Epithelial cell of esophagus (primary cell): ENCODE results near the gene LIG3.
"Not testable (repeated sequence)": the region's sequence is repeated elsewhere in the genome, so short reads cannot be mapped to it uniquely, and the experiment has no call there.

ENCODE experiments used
- DNase-seq: peaks from one replicate; pipeline ENCODE4 v3.0.0; 2010; ENCODE audit warnings: low read depth
- H3K4me3 ChIP-seq: 2 replicates; pipeline ENCODE4 v1.5.1; 2011; ENCODE audit warnings: mild to moderate bottlenecking, low read length, control low read depth
- CTCF ChIP-seq: IDR thresholded peaks from 2 replicates; pipeline ENCODE4 v1.5.1; 2011; ENCODE audit warnings: low read depth, mild to moderate bottlenecking, low read length, control low read depth, inconsistent platforms; ENCODE audit not compliant: insufficient read depth; ENCODE audit errors: missing control alignments

Gene LIG3

DNA sequence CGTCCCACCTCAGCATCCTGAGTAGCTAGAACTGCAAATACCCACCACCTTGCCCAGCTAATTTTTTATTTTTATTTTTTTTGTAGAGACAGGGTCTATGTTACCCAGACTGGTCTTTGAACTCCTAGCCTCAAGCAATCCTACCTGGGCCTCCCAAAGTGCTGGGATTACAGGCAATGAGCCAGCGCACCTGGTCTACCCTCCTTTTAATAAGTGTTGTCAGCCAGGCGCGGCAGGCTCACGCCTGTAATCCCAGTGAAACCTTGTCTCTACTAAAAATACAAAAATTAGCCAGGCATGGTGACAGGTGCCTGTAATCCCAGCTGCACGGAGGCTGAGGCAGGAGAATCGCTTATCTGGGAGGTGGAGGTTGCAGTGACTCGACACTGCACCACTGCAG is 63.9 kb downstream of the LIG3 start:
- no peak overlapping the region for H3K4me3 ChIP-seq
- no peak for TF ChIP-seq CTCF
- DNase-seq: no peak

DNA sequence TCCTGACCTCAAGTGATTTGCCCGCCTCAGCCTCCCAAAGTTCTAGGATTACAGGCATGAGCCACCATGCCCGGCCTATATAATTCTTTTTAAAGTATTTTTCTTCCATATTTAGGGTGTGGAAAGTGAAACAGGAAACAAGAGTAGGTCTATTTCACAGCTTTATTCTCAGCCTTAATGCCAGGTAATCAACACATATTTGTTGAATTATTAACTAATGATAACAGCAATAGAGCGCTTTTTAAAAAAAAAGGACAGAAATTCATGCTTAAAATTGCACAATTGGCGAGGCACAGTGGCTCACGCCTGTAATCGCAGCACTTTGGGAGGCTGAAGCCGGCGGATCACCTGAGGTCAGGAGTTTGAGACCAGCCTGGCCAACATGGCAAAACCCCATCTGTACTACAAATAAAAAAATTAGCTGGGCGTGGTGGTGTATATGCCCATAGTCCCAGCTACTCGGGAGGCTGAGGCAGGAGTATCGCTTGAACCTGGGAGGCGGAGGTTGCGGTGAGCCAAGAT is 65.2 kb downstream of the LIG3 start:
- not testable (repeated sequence) for H3K4me3 ChIP-seq

GRCh38 chr17:35046245-35046644 is 65.9 kb downstream of the LIG3 start:
- no peak for TF ChIP-seq CTCF
- no peak for DNase-seq
- no peak overlapping the region for H3K4me3 ChIP-seq

More for the DNA sequence above, 65.2 kb downstream of the LIG3 start:
- not testable (repeated sequence) for DNase-seq

DNA sequence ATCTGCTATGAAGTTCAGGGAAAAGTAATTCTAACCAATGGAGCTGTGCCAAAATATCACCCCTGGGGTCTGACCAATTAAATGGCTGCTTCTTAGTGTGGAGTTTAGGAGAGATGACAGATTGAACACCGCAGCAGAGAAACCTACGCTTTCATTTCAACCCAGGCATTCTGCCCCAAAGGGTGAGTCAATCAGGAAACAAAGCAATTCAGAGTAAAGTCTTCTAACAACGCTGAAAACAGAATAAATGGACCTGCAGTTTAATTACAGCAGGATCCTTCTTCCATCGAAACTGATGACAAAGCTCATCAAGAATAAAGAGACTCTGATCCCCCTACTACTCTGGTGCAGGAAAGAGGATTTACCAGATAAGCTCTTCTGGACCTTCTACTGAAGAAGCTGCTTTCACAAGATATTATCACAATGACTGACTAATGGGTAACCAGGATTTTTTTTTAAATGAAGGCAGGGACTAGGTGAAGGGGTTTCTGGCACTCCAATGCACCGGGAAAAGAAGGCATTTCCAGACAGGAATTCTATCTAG is 66.5 kb downstream of the LIG3 start:
- peak; percentile 69 for DNase-seq
- no peak overlapping the region for H3K4me3 ChIP-seq
- TF ChIP-seq CTCF: no peak

GRCh38 chr17:35048685-35049379 is 68.5 kb downstream of the LIG3 start:
- no peak for DNase-seq
- H3K4me3 ChIP-seq: no peak overlapping the region
- TF ChIP-seq CTCF: no peak

- no peak for TF ChIP-seq CTCF
- DNase-seq: no peak
- H3K4me3 ChIP-seq: no peak overlapping the region
These were observed 69.9 kb downstream of the LIG3 start for GRCh38 chr17:35050170-35050569.

DNA sequence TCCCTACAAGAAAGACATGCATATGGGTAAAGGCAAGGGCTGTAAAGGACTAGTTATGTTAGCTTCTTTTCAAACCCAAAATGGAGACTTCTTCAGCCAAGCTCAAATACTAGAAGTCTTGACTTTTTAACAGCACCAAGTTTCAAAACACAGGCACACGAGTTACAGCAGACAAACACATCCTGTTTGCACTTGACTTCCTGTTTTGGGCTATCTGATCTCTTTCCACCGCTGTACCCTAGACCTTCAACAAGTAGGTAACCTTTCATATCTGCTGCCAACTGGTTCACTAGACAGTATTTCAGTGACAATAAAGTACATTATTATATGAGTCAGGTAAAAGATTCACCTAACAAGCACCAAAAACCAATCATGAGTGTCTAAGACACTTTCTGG is 70.9 kb downstream of the LIG3 start:
- no peak for TF ChIP-seq CTCF
- H3K4me3 ChIP-seq: no peak overlapping the region

More for the DNA sequence above, 70.9 kb downstream of the LIG3 start:
- DNase-seq: no peak
